Adrenal gland (tissue), 12 donors: ENCODE data around the gene MBD4. TPM values are rescaled to one million over a fixed set of nuclear protein-coding genes. Genes with fewer than 3 reads are reported as not detected.

Experiments used
- DNase-seq, 7 donors: peaks; one replicate each; pipeline ENCODE4 v3.0.0-alpha.2; 2019 to 2020
- H3K27ac ChIP-seq, 5 donors: fragments of 200-600 bp; sonication (generic) in 4 of 5; 1 replicate in 3 of 5; 2 replicates in 2 of 5; pipeline versions ENCODE4 v1.5.1 to v1.8.0; 2016 to 2020; ENCODE audit warnings: mild to moderate bottlenecking in 1 of 5
- H3K27me3 ChIP-seq: fragments of 200-600 bp; 2 replicates; pipeline ENCODE4 v1.8.0; 2021
- H3K36me3 ChIP-seq, 2 donors: fragments of 200-600 bp; replicated peaks in 1 of 2; 1 replicate in 1 of 2; 2 replicates in 1 of 2; pipeline versions ENCODE4 v1.5.1 to v1.8.0; 2018 to 2022
- H3K4me1 ChIP-seq, 2 donors: fragments of 200-600 bp; replicated peaks in 1 of 2; 1 replicate in 1 of 2; 2 replicates in 1 of 2; pipeline versions ENCODE4 v1.5.1 to v1.8.0; 2018 to 2021
- H3K4me3 ChIP-seq, 4 donors: fragments of 200-600 bp; sonication (generic) in 3 of 4; one replicate each; pipeline ENCODE4 v1.5.1; 2016 to 2018
- H3K9me3 ChIP-seq, 3 donors: fragments of 200-600 bp; sonication (generic) in 1 of 3; replicated peaks in 1 of 3; 1 replicate in 2 of 3; 2 replicates in 1 of 3; pipeline versions ENCODE4 v1.5.1 to v1.8.0; 2016 to 2021
- CTCF ChIP-seq, 6 experiments: fragments of 450-650 bp in 4 of 6; fragments of 200-600 bp in 2 of 6; sonication (generic) in 1 of 6; IDR thresholded peaks; 1 replicate in 5 of 6; 2 replicates in 1 of 6; pipeline versions ENCODE4 v1.5.1 to v1.8.0; 2016 to 2021; ENCODE audit warnings: antibody characterized with exemption in 6 of 6, mild to moderate bottlenecking in 2 of 6, moderate library complexity in 1 of 6
- POLR2A ChIP-seq, 2 donors: fragments of 450-650 bp; IDR thresholded peaks; one replicate each; pipeline ENCODE4 v1.6.1; 2017; ENCODE audit warnings: antibody characterized with exemption in 2 of 2, mild to moderate bottlenecking in 2 of 2, moderate library complexity in 1 of 2
- WGBS, 4 donors: extraction: QIAGEN DNeasy Blood & Tissue Kit in 2 of 4; methylation state at CpG; one replicate each; pipeline versions ENCODE4 v1.1.5 to v1.1.7; 2013 to 2017; 5-methylcytosine and 5-hydroxymethylcytosine counted together
- intact Hi-C, 2 donors: fragments of 100-400 bp; cut with DNase I; formaldehyde crosslinking; loops; one replicate each; pipeline versions ENCODE4 v1.14.1 to v1.15.0; 2022 to 2023
- polyA plus RNA-seq, 3 donors: library from polyadenylated mRNA; stranded (reverse); fragments of 200-250 nt in 2 of 3; fragments of 350-450 nt in 1 of 3; fragmentation: Illumina TruSeq in 1 of 3; extraction: RNeasy Lipid Tissue Mini Kit (QIAGEN cat#74804) in 1 of 3; gene quantifications; one replicate each; pipeline ENCODE4 v1.2.3, GENCODE V29; 2013 to 2014
- total RNA-seq, 9 donors: library from RNA; depleted of rRNA in 4 of 9; stranded (reverse); fragments of >200 nt in 4 of 9; fragments of 120-200 nt in 1 of 9; fragmentation: NEBNext Ultra II Directional in 1 of 9; extraction: Animal tissue kit (Norgen Biotek cat#: 25700) in 1 of 9; gene quantifications; one replicate each; pipeline versions ENCODE4 v1.1.0 to v1.2.4, GENCODE V29; 2013 to 2023
- donor health status: healthy with polysubstance abuse.
- donor health status: Bipolar disorder and iron deficiency.
- donor health status: DM: yes; HTN: yes; CAD: no.
- donor health status: DM: no; HTN: no; CAD: no.
- donor health status: DM: no; HTN: no; CAD: no.
- donor health status: DM: yes; HTN: yes; CAD: no.

The MBD4 gene
- total and polyA plus RNA-seq, 12 donors, result 9.9 to 32.3 (median 25.4) TPM

GRCh38 chr3:129422897-129423296, 16.9 kb downstream of the MBD4 start:
- no peaks in the 10 kb centered on the region for H3K9me3 ChIP-seq
- H3K27ac ChIP-seq, result no peak overlapping the region
- H3K4me3 ChIP-seq, result no peak overlapping the region
- H3K27me3 ChIP-seq, result no peaks in the 10 kb centered on the region
- H3K4me1 ChIP-seq, result peaks cover 3 to 5% of the 10 kb centered on the region in 2 donors
- no peaks in the 10 kb centered on the region for H3K36me3 ChIP-seq
- TF ChIP-seq CTCF (IDR thresholded peaks at IDR 0.05) (no peak), POLR2A (IDR thresholded peaks at IDR 0.05) (no peak)
- intact Hi-C loops, result no loop called here
- WGBS, 4 donors, result 83 to 100% (median 92%) methylated on average over 1 of the region's 1 CpG
- DNase-seq, result no peak

GRCh38 chr3:129421988-129422745, 17.6 kb downstream of the MBD4 start:
- TF ChIP-seq CTCF (IDR thresholded peaks at IDR 0.05) (no peak), POLR2A (IDR thresholded peaks at IDR 0.05) (no peak)
- WGBS, 4 donors, result 80 to 86% (median 82%) methylated on average over 6 of the region's 6 CpGs
- Histone ChIP-seq H3K9me3 (no peaks in the 10 kb centered on the region), H3K4me1 (peaks cover 0 to 1% of the 10 kb centered on the region in 2 donors), H3K27ac (no peak overlapping the region), H3K4me3 (no peak overlapping the region), H3K27me3 (no peaks in the 10 kb centered on the region), H3K36me3 (no peaks in the 10 kb centered on the region)
- intact Hi-C loops, result no loop called here
- DNase-seq, result peak in 1 of 7 donors; percentile 18

GRCh38 chr3:129421236-129421883, 18.4 kb downstream of the MBD4 start:
- peaks cover 0 to 5% of the 10 kb centered on the region in 2 donors for H3K4me1 ChIP-seq
- H3K4me3 ChIP-seq, result no peak overlapping the region
- no peaks in the 10 kb centered on the region for H3K36me3 ChIP-seq
- DNase-seq, result peak in 2 of 7 donors; percentile 18 to 35
- no peak overlapping the region for H3K27ac ChIP-seq
- no peaks in the 10 kb centered on the region for H3K27me3 ChIP-seq
- intact Hi-C loops, result no loop called here
- WGBS, 4 donors, result 93 to 96% (median 94%) methylated on average over 12 of the region's 12 CpGs
- TF ChIP-seq CTCF (IDR thresholded peaks at IDR 0.05), result no peak
- TF ChIP-seq POLR2A (IDR thresholded peaks at IDR 0.05), result no peak
- no peaks in the 10 kb centered on the region for H3K9me3 ChIP-seq

GRCh38 chr3:129419476-129419875, 20.3 kb downstream of the MBD4 start:
- no peak for TF ChIP-seq CTCF (IDR thresholded peaks at IDR 0.05)
- TF ChIP-seq POLR2A (IDR thresholded peaks at IDR 0.05), result no peak
- intact Hi-C loops, result no loop called here
- H3K4me1 ChIP-seq, result peaks cover 0 to 5% of the 10 kb centered on the region in 2 donors
- 79 to 91% (median 83%) methylated on average over 4 of the region's 4 CpGs for WGBS, 4 donors
- H3K4me3 ChIP-seq, result no peak overlapping the region
- no peak overlapping the region for H3K27ac ChIP-seq
- no peaks in the 10 kb centered on the region for H3K36me3 ChIP-seq
- no peaks in the 10 kb centered on the region for H3K9me3 ChIP-seq
- H3K27me3 ChIP-seq, result no peaks in the 10 kb centered on the region
- DNase-seq, result peak in 2 of 7 donors; percentile 24 to 55
